ENCODE results near the gene DOCK1.

DNA sequence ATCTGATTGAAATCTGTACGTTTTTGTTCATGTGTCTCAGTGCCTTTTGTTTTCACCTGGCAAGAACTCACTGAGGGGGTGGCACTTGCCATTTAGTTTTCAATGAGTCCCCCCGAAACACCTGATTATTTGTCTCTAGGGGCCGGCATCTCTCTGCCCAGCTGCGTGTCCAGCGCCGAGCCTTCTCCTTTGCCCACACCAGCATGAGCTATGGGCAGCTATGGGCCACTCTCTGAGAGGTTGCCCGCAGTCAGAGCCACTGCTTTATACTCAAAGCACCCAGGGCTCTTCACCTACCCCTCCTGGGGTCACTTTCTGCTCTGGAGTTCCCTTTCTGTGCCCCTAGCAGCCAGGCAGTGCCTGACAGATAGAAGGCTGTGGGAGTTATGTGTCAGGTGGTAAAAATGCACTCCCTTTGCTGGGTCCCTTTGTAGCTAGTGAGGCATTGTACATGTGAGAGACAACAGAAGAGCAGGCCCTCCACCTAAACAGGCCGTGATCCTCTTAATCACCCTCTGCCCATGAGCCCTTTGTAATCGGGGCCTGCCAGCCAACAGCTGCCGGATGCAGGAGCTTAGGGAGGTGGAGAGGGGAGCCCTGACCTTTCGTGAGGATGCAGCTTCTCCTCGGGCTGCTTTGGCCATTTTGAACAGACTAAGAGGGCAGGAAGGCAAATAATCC is 510.8 kb downstream of the DOCK1 start:
- TF ChIP-seq, protein P1, sequence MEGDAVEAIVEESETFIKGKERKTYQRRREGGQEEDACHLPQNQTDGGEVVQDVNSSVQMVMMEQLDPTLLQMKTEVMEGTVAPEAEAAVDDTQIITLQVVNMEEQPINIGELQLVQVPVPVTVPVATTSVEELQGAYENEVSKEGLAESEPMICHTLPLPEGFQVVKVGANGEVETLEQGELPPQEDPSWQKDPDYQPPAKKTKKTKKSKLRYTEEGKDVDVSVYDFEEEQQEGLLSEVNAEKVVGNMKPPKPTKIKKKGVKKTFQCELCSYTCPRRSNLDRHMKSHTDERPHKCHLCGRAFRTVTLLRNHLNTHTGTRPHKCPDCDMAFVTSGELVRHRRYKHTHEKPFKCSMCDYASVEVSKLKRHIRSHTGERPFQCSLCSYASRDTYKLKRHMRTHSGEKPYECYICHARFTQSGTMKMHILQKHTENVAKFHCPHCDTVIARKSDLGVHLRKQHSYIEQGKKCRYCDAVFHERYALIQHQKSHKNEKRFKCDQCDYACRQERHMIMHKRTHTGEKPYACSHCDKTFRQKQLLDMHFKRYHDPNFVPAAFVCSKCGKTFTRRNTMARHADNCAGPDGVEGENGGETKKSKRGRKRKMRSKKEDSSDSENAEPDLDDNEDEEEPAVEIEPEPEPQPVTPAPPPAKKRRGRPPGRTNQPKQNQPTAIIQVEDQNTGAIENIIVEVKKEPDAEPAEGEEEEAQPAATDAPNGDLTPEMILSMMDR (IDR thresholded peaks at IDR 0.05; ENCODE audit: low read depth, low read length), result no peak
- TF ChIP-seq POLR2A (IDR thresholded peaks at IDR 0.05; ENCODE audit: extremely low read depth, insufficient read length) (no peak), MAX (IDR thresholded peaks at IDR 0.05; ENCODE audit: low read depth, low read length) (no peak)

Measured in NB4 (cell line).